Astrocyte of the cerebellum (primary cell): Measurements from ENCODE around the gene FHL1.

ENCODE experiments used
- DNase-seq: peaks from one replicate; pipeline ENCODE4 v3.0.0-alpha.2; 2011; ENCODE audit warnings: low read depth
- H3K4me3 ChIP-seq: 2 replicates; pipeline ENCODE4 v1.5.1; 2011; ENCODE audit warnings: mild to moderate bottlenecking, low read depth, low read length, moderate library complexity
- in situ Hi-C: cut with HindIII; loops from 2 replicates; pipeline ENCODE4 v1.10.0; 2017; ENCODE audit warnings: low sequenced_read_pairs
- TF ChIP-seq, protein P1 (sequence below): IDR thresholded peaks from 2 replicates; pipeline ENCODE4 v1.5.1; 2012; ENCODE audit warnings: low read length, low read depth, moderate library complexity, mild to moderate bottlenecking; ENCODE audit errors: missing control alignments

Gene FHL1

DNA sequence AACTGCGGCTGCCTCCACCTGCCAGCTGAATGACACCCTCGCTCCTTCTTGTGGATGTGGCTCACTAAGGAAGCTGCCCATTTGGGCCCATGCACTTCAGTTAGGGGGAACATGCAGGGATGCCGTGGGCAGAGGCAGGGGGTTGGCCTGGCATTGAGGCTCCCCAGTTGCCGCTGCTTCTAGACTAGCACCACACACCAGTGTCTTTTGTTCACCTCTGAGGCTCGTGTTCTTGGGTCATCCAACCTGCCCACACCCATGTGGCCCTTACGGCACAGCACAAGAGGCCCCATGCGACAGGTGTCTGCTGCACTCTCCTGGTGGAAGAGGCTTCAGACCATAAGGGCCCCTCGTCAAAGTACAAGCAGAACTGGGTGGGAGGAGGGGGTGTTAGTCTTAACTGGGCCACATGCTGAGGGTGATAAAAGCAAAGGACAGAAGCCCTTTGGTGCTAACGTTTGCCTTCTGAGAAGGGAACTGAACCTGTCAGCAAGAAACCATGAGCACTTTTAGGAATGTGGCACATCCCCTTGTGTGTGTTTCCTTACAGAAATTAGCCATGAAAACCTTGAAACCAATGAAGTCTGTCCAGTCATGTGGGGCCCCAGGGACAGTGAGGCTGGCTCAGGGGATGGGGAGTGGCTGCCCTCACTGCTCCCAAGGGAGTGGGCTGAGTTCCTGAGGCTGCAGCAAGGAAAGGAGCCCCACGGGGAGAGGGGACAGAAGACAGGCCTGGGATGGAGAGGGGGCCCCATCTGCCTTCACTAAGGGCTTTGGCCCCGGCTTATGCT lies 64.6 kb downstream of the FHL1 start:
- no peak overlapping the region for H3K4me3 ChIP-seq
- TF ChIP-seq, protein P1, sequence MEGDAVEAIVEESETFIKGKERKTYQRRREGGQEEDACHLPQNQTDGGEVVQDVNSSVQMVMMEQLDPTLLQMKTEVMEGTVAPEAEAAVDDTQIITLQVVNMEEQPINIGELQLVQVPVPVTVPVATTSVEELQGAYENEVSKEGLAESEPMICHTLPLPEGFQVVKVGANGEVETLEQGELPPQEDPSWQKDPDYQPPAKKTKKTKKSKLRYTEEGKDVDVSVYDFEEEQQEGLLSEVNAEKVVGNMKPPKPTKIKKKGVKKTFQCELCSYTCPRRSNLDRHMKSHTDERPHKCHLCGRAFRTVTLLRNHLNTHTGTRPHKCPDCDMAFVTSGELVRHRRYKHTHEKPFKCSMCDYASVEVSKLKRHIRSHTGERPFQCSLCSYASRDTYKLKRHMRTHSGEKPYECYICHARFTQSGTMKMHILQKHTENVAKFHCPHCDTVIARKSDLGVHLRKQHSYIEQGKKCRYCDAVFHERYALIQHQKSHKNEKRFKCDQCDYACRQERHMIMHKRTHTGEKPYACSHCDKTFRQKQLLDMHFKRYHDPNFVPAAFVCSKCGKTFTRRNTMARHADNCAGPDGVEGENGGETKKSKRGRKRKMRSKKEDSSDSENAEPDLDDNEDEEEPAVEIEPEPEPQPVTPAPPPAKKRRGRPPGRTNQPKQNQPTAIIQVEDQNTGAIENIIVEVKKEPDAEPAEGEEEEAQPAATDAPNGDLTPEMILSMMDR = no peak
- DNase-seq = no peak
- in situ Hi-C loops = no loop called here

DNA sequence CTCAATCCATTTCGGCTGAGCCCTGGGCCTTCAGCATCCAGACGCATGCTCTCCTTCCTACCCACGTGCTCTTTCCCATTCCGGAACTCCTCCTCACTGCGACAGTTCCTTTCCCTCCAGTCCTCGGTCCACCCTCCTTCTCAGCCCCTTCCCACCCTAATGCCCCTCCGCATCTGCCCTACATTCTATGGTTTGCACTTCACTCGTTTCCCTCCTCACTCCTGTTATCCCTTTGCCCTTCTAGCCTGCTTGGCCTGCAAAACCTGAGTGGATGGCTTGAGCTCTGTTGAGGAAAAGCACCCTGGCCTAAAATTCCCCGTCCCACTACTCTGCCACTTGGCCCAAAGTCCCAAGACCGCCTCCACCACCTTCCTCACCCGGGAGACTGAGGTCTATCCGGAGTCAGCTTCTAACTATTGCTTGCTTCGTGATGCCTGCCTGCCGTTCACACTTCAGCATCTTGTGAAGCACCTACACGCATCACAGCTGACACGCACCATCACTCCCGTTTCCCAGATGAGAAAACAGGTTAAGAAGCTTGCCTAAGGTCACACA lies 65.3 kb downstream of the FHL1 start:
- in situ Hi-C loops = no loop called here
- DNase-seq = no peak
- H3K4me3 ChIP-seq = no peak overlapping the region
- TF ChIP-seq, protein P1 = no peak

DNA sequence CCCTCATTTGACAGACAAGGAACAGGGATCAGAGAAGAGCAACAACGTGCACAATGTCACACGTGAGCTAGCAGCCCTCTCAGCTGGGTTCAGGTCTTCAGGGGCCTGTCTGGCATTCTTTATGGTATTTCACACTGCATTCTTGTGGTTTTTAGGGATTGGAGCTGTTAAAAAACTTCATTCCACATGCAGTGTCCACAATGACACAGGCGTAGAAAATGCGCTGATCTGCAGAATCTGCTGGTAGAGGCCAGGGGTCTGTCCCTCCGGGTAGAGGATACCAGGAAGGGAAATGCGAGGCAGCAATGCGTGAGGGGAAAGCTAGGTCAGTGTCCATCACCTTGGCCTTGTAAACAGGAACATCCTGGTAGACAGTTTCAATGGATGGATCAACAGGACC lies 67.2 kb downstream of the FHL1 start:
- TF ChIP-seq, protein P1 = no peak
- DNase-seq = peak; percentile 75
- in situ Hi-C loops = no loop called here
- no peak overlapping the region for H3K4me3 ChIP-seq

DNA sequence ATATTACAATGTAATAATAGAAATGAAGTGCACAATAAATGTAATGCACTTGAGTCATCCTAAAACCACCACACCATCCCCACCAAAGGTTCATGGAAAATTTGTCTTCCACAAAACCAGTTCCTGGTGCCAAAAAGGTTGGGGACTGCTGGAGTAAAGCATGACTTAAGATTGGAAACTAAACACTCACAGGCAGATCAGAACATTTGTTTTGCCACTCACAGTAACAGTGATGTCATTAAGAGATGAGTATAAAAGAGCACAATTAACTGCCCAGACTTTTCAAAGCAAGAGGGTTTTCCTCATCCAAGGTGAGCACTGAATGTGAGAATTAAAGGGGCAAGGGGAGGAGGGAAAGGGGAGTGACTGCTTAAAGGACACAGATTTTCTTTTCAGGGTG lies 68.2 kb downstream of the FHL1 start:
- no peak overlapping the region for H3K4me3 ChIP-seq
- in situ Hi-C loops = no loop called here
- TF ChIP-seq, protein P1 = no peak
- peak; percentile 22 for DNase-seq

DNA sequence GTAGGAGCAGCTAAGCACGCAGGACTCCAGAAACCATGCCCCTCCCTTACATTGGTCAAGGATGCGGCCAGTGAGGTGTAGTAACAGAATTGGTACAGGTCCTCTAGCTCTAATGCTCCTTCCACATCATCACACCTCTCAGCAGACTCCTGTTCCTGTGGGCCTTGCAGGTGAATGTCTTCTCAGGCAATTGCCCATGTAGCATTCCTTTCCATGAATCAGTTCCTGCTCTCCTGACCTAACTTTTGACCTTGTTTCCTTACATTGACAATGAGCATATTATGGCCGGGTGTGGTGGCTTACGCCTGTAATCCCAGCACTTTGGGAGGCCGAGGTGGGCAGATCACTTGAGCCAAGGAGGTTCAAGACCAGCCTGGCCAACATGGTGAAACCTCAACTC lies 72.6 kb downstream of the FHL1 start:
- no peak overlapping the region for H3K4me3 ChIP-seq
- in situ Hi-C loops = no loop called here
- TF ChIP-seq, protein P1 = no peak
- DNase-seq = no peak

DNA sequence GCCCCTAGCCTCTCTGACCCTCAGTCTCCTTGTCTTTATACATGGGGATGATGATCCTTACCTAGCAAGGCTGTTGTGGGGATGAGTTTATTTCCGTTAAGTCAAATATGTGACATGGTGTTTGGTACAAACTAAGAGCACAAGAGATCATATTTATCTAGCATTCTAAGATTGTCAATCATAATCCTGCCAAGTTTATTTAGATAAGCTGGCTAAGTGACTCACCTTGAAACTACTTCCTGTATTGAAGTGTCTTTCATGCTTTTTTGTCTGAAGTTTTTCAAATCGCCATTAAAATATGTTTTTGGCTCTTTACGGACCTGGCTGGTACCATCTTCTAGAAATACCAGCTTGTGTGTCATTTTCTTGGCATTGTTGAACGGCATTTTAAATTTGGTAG lies 73.2 kb downstream of the FHL1 start:
- DNase-seq = no peak
- in situ Hi-C loops = no loop called here
- TF ChIP-seq, protein P1 = no peak
- H3K4me3 ChIP-seq = no peak overlapping the region
